Ovary (tissue), 3 donors: ENCODE results near the gene MYL5.

ENCODE experiments used
- CTCF ChIP-seq, 3 donors: fragments of 450-650 bp in 2 of 3; fragments of 200-600 bp in 1 of 3; IDR thresholded peaks; one replicate each; pipeline versions ENCODE4 v1.5.1 to v1.8.0; 2016 to 2022; ENCODE audit warnings: antibody characterized with exemption in 3 of 3, mild to moderate bottlenecking in 1 of 3
- POLR2A ChIP-seq: fragments of 450-650 bp; IDR thresholded peaks from one replicate; pipeline ENCODE4 v1.6.1; 2017; ENCODE audit warnings: antibody characterized with exemption, mild to moderate bottlenecking, moderate library complexity
- donor health status: DM: no; HTN: no; CAD: no.

DNA sequence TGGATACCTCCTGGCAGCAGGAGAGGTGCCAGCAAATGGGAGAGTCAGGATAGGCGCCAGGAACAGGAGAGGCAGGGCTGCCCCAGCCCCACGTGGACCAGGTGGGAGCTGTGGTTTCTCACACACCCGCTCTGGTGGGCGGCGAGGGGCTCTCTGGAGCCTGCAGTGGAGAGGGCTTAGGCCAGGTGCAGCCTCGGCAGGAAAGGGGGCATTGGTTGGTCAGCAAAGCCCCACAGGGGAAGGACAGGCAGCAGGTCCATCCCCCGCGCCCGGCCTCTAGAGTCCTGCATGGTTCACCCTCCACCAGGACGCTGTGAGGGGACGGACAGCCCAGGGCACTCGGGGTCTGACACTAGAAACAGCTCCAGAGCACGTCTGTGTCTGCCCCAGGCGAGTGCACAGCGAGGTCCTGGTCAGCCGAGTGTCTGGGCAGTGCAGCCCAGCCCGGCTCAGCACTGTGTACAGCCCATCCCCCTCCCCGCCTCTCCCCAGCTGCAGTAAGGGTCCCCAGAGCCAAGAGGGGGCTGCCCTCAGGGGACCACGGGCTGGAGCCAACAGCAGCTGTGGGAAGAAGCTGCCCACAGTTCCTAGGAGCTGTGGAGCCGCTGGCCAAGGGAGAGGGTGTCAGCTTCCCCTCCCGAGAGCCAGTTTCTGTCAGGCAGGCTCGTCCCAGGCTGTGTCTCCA lies 8.4 kb upstream of the MYL5 start:
- TF ChIP-seq CTCF (IDR thresholded peaks at IDR 0.05) (no peak), POLR2A (no peak)
